Osteoblast (primary cell): Measurements from ENCODE around the gene PHF21A. TPM values are rescaled to one million over a fixed set of nuclear protein-coding genes. Genes with fewer than 3 reads are reported as not detected.

Experiments
- DNase-seq: peaks from one replicate; pipeline ENCODE4 v3.0.0; 2011; ENCODE audit warnings: low spot score, mixed read lengths; ENCODE audit not compliant: insufficient read length; ENCODE audit errors: missing footprints
- H2AFZ ChIP-seq: 2 replicates; pipeline ENCODE4 v1.6.0; 2011; ENCODE audit warnings: mild to moderate bottlenecking, low read length
- H3K27ac ChIP-seq: 2 replicates; pipeline ENCODE4 v1.5.1; 2011; ENCODE audit warnings: mild to moderate bottlenecking, low read depth, low read length, moderate library complexity
- H3K27me3 ChIP-seq: 2 replicates; pipeline ENCODE4 v1.6.0; 2012; ENCODE audit warnings: mild to moderate bottlenecking, control low read depth, inconsistent platforms, low read length, moderate library complexity; ENCODE audit not compliant: insufficient read depth
- H3K36me3 ChIP-seq: 2 replicates; pipeline ENCODE4 v1.5.1; 2011; ENCODE audit warnings: mild to moderate bottlenecking, low read length, control low read depth, moderate library complexity; ENCODE audit not compliant: insufficient read depth
- H3K4me1 ChIP-seq: 2 replicates; pipeline ENCODE4 v1.5.1; 2011; ENCODE audit warnings: mild to moderate bottlenecking, low read length, control low read depth, moderate library complexity; ENCODE audit not compliant: insufficient read depth
- H3K4me2 ChIP-seq: 2 replicates; pipeline ENCODE4 v1.6.0; 2011; ENCODE audit warnings: mild to moderate bottlenecking, low read length; ENCODE audit not compliant: insufficient read depth
- H3K4me3 ChIP-seq: fragments of 200-600 bp; sonication (generic); 3 replicates; pipeline ENCODE4 v1.5.1; 2012; ENCODE audit warnings: mild to moderate bottlenecking, low read length, inconsistent platforms; ENCODE audit not compliant: insufficient read depth
- H3K79me2 ChIP-seq: 2 replicates; pipeline ENCODE4 v1.6.0; 2012; ENCODE audit warnings: mild to moderate bottlenecking, low read length, control low read depth, inconsistent platforms; ENCODE audit not compliant: insufficient read depth
- H3K9me3 ChIP-seq: 2 replicates; pipeline ENCODE4 v1.5.1; 2011; ENCODE audit warnings: low read depth, low read length, control low read depth
- H4K20me1 ChIP-seq: 2 replicates; pipeline ENCODE4 v1.6.0; 2012; ENCODE audit warnings: mild to moderate bottlenecking, low read length, control low read depth; ENCODE audit not compliant: insufficient read depth
- CTCF ChIP-seq: IDR thresholded peaks from 2 replicates; pipeline ENCODE4 v1.5.1; 2011; ENCODE audit warnings: mild to moderate bottlenecking, low read depth, low read length, moderate library complexity; ENCODE audit errors: extremely low read depth
- total RNA-seq: library from RNA; depleted of rRNA; stranded (reverse); fragments of >200 nt; gene quantifications from 2 replicates; pipeline ENCODE4 v1.2.3, GENCODE V29; 2012

PHF21A gene
- total RNA-seq, 1 donor = 26.4 TPM

GRCh38 chr11:46105134-46105628, 16.1 kb downstream of the PHF21A start:
- no peaks in the 10 kb centered on the region for H3K27me3 ChIP-seq
- H3K4me3 ChIP-seq = no peak overlapping the region
- TF ChIP-seq CTCF = no peak
- DNase-seq = no peak
- H3K36me3 ChIP-seq = no peaks in the 10 kb centered on the region
- H2AFZ ChIP-seq = no peak overlapping the region
- H3K27ac ChIP-seq = no peak overlapping the region
- H3K9me3 ChIP-seq = no peaks in the 10 kb centered on the region
- H4K20me1 ChIP-seq = peaks cover 27% of the 10 kb centered on the region
- H3K4me1 ChIP-seq = peaks cover 10% of the 10 kb centered on the region
- H3K79me2 ChIP-seq = peaks cover 69% of the 10 kb centered on the region
- H3K4me2 ChIP-seq = no peak overlapping the region

- peaks cover 20% of the 10 kb centered on the region for H3K4me1 ChIP-seq
- H4K20me1 ChIP-seq = peaks cover 33% of the 10 kb centered on the region
- no peaks in the 10 kb centered on the region for H3K36me3 ChIP-seq
- H3K9me3 ChIP-seq = no peaks in the 10 kb centered on the region
- no peak overlapping the region for H3K4me2 ChIP-seq
- peaks cover 77% of the 10 kb centered on the region for H3K79me2 ChIP-seq
- H2AFZ ChIP-seq = no peak overlapping the region
- no peak overlapping the region for H3K27ac ChIP-seq
- DNase-seq = no peak
- no peaks in the 10 kb centered on the region for H3K27me3 ChIP-seq
- no peak for TF ChIP-seq CTCF
- no peak overlapping the region for H3K4me3 ChIP-seq
Measured at GRCh38 chr11:46102843-46103242, 18.4 kb downstream of the PHF21A start.

- Histone ChIP-seq H2AFZ (no peak overlapping the region), H3K4me1 (peaks cover 20% of the 10 kb centered on the region), H4K20me1 (peaks cover 36% of the 10 kb centered on the region), H3K79me2 (peaks cover 88% of the 10 kb centered on the region), H3K4me2 (peak overlapping the region; percentile 81), H3K9me3 (no peaks in the 10 kb centered on the region), H3K4me3 (no peak overlapping the region), H3K36me3 (no peaks in the 10 kb centered on the region), H3K27me3 (no peaks in the 10 kb centered on the region), H3K27ac (peak overlapping the region; percentile 73)
- no peak for DNase-seq
- no peak for TF ChIP-seq CTCF
Measured at GRCh38 chr11:46100670-46101069, 20.6 kb downstream of the PHF21A start.

GRCh38 chr11:46099963-46100316, 21.3 kb downstream of the PHF21A start:
- Histone ChIP-seq H3K4me1 (peaks cover 18% of the 10 kb centered on the region), H3K79me2 (peaks cover 83% of the 10 kb centered on the region), H4K20me1 (peaks cover 33% of the 10 kb centered on the region), H3K4me2 (peak overlapping the region; percentile 81), H3K4me3 (peak overlapping the region; percentile 49), H3K27me3 (no peaks in the 10 kb centered on the region), H2AFZ (peak overlapping the region; percentile 62), H3K36me3 (no peaks in the 10 kb centered on the region), H3K9me3 (no peaks in the 10 kb centered on the region), H3K27ac (peak overlapping the region; percentile 73)
- no peak for TF ChIP-seq CTCF
- DNase-seq = no peak
